ENCODE data around the gene PASK.

The PASK gene

DNA sequence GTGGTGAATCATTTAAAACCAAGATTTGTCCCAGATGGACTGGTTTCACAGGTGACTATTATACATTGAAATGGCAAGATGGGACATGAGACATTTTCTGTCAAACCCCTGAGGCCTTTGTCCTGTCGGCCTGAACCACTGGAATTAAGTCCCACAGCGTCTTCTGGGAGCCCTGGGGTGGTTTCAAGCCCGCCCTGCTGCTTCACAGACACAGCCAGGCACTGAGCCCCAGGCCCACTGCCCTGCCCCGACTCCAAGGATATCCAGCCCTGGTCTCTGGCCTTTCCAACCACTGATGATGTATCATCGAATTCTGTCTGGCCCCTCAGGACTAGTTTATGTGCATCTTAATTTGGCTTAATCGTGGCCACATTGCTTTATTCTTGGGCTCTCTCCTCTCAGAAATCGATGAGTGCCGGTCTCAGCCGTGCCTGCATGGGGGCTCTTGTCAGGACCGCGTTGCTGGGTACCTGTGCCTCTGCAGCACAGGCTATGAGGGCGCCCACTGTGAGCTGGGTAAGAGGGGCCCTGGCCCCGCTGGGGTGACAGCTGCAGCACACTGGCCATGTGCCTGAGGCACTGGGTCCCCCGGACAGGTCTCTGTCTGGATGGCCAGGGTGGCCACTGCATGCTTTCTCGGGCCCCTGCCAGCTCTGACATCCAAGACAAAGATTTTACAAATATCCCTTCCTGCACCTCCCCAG, 86.7 kb downstream of the PASK start:
- DNase-seq: no peak

GRCh38 chr2:241061275-241061674, 88.0 kb downstream of the PASK start:
- no peak for DNase-seq
